H7 (cell line): ENCODE data around the gene IFNA7. TPM values are rescaled to one million over a fixed set of nuclear protein-coding genes. Genes with fewer than 3 reads are reported as not detected.
A peak's percentile ranks its signal among the peaks of the same experiment; 100 is the strongest.

Experiments
- DNase-seq: peaks from one replicate; pipeline ENCODE4 v3.0.0; 2012
- H3K27me3 ChIP-seq: 2 replicates; pipeline ENCODE4 v1.6.0; 2011; ENCODE audit warnings: mild to moderate bottlenecking, low read length; ENCODE audit not compliant: control insufficient read depth, insufficient read depth
- H3K36me3 ChIP-seq: replicated peaks from 2 replicates; pipeline ENCODE4 v1.5.1; 2011; ENCODE audit warnings: low read length; ENCODE audit not compliant: control insufficient read depth, insufficient read depth
- H3K4me3 ChIP-seq: 2 replicates; pipeline ENCODE4 v1.5.1; 2011; ENCODE audit warnings: low read depth, mild to moderate bottlenecking, control low read depth, low read length, moderate library complexity; ENCODE audit not compliant: insufficient read depth
- total RNA-seq: library from RNA; depleted of rRNA; stranded (reverse); fragments of >200 nt; shearing (Covaris generic); gene quantifications from 2 replicates; pipeline ENCODE4 v1.2.3, GENCODE V29; 2014; rRNA removed

The IFNA7 gene
- total RNA-seq, 1 experiment from 2014 or later = not detected

DNA sequence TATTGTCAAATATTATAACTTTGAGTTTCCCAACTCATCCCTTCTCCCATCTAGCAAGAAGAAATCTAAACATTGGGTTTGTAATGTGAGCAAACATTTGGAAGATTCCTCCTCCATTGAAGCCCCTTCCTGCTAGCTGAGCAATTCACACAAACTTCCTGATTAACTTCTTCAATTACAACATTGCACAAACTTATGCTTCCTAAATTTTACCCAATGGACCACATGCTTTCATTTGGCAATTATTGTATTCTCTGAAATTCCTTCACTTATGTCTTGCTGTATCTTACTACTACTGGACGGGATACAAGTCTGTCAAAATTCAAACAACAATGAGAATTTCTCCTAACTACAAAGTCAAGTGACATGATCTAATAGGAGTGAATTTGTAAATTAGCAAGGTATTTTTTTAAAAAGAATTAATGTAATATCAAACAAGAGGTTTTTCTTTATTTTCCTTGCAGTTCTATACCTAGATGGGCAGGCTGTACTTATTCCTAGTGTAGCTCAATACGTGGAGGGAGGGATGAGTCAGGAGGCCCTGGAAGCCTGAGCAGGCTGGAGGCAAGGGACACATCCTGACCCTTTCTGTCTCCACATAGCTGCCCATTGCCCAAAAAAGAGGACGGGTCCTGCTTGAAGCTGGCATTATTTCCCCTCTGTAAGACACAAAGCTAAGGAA is 48.5 kb downstream of the IFNA7 start:
- peak; percentile 16 for DNase-seq
- no peaks in the 10 kb centered on the region for H3K36me3 ChIP-seq
- no peaks in the 10 kb centered on the region for H3K27me3 ChIP-seq
- no peak overlapping the region for H3K4me3 ChIP-seq

Other genes starting within 250 kb of the IFNA7 start
- 0.42 and 0.55 TPM in 2 replicates for gene HACD4, start 170.6 kb downstream of the IFNA7 start, total RNA-seq
- not detected in 2 replicates for gene IFNB1, start 124.3 kb downstream of the IFNA7 start, total RNA-seq
- not detected in 2 replicates for gene IFNW1, start 60.4 kb downstream of the IFNA7 start, total RNA-seq
- gene IFNA21, start 35.5 kb downstream of the IFNA7 start, total RNA-seq = not detected in 2 replicates
- not detected in 2 replicates for gene IFNA4, start 14.6 kb downstream of the IFNA7 start, total RNA-seq
- not detected in 2 replicates for gene IFNA10, start 4.9 kb upstream of the IFNA7 start, total RNA-seq
- not detected in 2 replicates for gene IFNA16, start 15.1 kb upstream of the IFNA7 start, total RNA-seq
- not detected in 2 replicates for gene IFNA17, start 26.0 kb upstream of the IFNA7 start, total RNA-seq
- gene IFNA14, start 37.8 kb upstream of the IFNA7 start, total RNA-seq = not detected in 2 replicates
- gene IFNA5, start 103.1 kb upstream of the IFNA7 start, total RNA-seq = not detected in 2 replicates
- gene KLHL9, start 133.2 kb upstream of the IFNA7 start, total RNA-seq = 12.1 and 12.2 TPM in 2 replicates
- gene IFNA6, start 148.7 kb upstream of the IFNA7 start, total RNA-seq = not detected in 2 replicates
- gene IFNA13, start 165.9 kb upstream of the IFNA7 start, total RNA-seq = not detected in 2 replicates
- gene IFNA2, start 183.2 kb upstream of the IFNA7 start, total RNA-seq = not detected in 2 replicates
- not detected in 2 replicates for gene IFNA8, start 206.9 kb upstream of the IFNA7 start, total RNA-seq
- gene IFNA1, start 238.2 kb upstream of the IFNA7 start, total RNA-seq = not detected in 2 replicates